ENCODE data around the gene ENOX1.

Gene ENOX1

GRCh38 chr13:43737392-43737923 is 49.3 kb downstream of the ENOX1 start:
- no peak for DNase-seq

GRCh38 chr13:43732726-43733125 is 54.0 kb downstream of the ENOX1 start:
- DNase-seq = no peak

- no peak for DNase-seq
Observed at GRCh38 chr13:43731296-43731695, 55.5 kb downstream of the ENOX1 start.

GRCh38 chr13:43730642-43731041 is 56.1 kb downstream of the ENOX1 start:
- no peak for DNase-seq

- no peak for DNase-seq
Observed at GRCh38 chr13:43728421-43728820, 58.4 kb downstream of the ENOX1 start.

- no peak for DNase-seq
Observed at GRCh38 chr13:43727856-43728255, 58.9 kb downstream of the ENOX1 start.

- DNase-seq = no peak
Observed at GRCh38 chr13:43725460-43725859, 61.3 kb downstream of the ENOX1 start.

- DNase-seq = no peak
Observed at GRCh38 chr13:43720780-43721397, 65.9 kb downstream of the ENOX1 start.

GRCh38 chr13:43698758-43699157 is 88.0 kb downstream of the ENOX1 start:
- no peak for DNase-seq

GRCh38 chr13:43698009-43698408 is 88.8 kb downstream of the ENOX1 start:
- no peak for DNase-seq

GRCh38 chr13:43697323-43697722 is 89.4 kb downstream of the ENOX1 start:
- no peak for DNase-seq

GRCh38 chr13:43694146-43694664 is 92.6 kb downstream of the ENOX1 start:
- no peak for DNase-seq

GRCh38 chr13:43693639-43694038 is 93.1 kb downstream of the ENOX1 start:
- no peak for DNase-seq

GRCh38 chr13:43688227-43688907 is 98.4 kb downstream of the ENOX1 start:
- no peak for DNase-seq

- no peak for DNase-seq
Observed at GRCh38 chr13:43687038-43687437, 99.7 kb downstream of the ENOX1 start.

GRCh38 chr13:43686557-43686956 is 100.2 kb downstream of the ENOX1 start:
- DNase-seq = no peak

- no peak for DNase-seq
Observed at GRCh38 chr13:43684963-43685725, 101.6 kb downstream of the ENOX1 start.

GRCh38 chr13:43682701-43683100 is 104.1 kb downstream of the ENOX1 start:
- no peak for DNase-seq

GRCh38 chr13:43676320-43676719 is 110.5 kb downstream of the ENOX1 start:
- DNase-seq = no peak

GRCh38 chr13:43675577-43675976 is 111.2 kb downstream of the ENOX1 start:
- no peak for DNase-seq

- no peak for DNase-seq
Observed at GRCh38 chr13:43669964-43670363, 116.8 kb downstream of the ENOX1 start.

GRCh38 chr13:43669101-43669500 is 117.7 kb downstream of the ENOX1 start:
- no peak for DNase-seq

GRCh38 chr13:43666403-43666802 is 120.4 kb downstream of the ENOX1 start:
- DNase-seq = no peak

GRCh38 chr13:43665388-43665787 is 121.4 kb downstream of the ENOX1 start:
- no peak for DNase-seq
